ENCODE data around the gene WWOX.

WWOX gene

DNA sequence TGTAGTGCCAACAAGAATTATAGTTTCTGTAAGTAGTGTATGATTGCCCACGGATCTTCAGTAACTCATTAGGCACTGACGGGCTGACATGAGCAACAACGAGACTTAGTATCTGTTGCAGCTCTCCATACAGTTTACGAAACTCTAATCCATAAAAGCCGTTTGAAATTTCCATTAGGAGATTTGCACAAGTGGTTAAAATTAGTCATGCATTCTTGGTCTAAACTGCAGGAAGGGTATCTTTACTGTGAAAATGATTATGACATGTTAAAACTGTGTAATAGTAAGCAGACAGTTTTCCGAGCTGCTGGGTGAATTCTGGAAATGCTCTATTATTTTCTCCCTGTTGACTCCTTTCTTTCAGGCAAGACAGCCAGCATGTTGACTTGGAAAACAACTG, 605.0 kb downstream of the WWOX start:
- TF ChIP-seq, protein P1, sequence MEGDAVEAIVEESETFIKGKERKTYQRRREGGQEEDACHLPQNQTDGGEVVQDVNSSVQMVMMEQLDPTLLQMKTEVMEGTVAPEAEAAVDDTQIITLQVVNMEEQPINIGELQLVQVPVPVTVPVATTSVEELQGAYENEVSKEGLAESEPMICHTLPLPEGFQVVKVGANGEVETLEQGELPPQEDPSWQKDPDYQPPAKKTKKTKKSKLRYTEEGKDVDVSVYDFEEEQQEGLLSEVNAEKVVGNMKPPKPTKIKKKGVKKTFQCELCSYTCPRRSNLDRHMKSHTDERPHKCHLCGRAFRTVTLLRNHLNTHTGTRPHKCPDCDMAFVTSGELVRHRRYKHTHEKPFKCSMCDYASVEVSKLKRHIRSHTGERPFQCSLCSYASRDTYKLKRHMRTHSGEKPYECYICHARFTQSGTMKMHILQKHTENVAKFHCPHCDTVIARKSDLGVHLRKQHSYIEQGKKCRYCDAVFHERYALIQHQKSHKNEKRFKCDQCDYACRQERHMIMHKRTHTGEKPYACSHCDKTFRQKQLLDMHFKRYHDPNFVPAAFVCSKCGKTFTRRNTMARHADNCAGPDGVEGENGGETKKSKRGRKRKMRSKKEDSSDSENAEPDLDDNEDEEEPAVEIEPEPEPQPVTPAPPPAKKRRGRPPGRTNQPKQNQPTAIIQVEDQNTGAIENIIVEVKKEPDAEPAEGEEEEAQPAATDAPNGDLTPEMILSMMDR (IDR thresholded peaks at IDR 0.05; ENCODE audit: insufficient read depth, low read depth, low read length, missing control alignments), result no peak
- no peak overlapping the region for H3K4me3 ChIP-seq (ENCODE audit: low read depth, low read length)
- DNase-seq (ENCODE audit: low read depth), result no peak

GRCh38 chr16:78705694-78706093, 606.2 kb downstream of the WWOX start:
- peak; percentile 37 for DNase-seq (ENCODE audit: low read depth)
- no peak overlapping the region for H3K4me3 ChIP-seq (ENCODE audit: low read depth, low read length)
- TF ChIP-seq, protein P1 (IDR thresholded peaks at IDR 0.05; ENCODE audit: insufficient read depth, low read depth, low read length, missing control alignments), result peak; percentile 45

DNA sequence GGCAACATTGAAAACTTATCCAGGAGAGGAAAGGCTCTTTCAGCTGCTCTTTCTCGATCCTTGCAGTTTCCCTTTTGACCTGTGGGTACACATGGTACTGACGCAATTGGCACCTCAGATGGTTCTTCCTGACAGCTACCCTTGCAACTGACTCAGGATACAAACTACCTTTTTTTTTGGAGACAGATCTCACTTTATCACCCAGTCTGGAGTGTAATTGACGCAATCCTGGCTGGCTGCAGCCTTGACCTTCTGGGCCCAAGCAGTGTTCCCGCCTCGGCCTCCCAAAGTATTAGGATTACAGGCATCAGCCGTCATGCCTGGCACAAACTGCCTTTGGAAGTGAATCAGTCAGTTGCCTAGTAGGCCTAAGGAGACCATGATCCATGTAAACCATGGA, 607.2 kb downstream of the WWOX start:
- DNase-seq (ENCODE audit: low read depth), result no peak
- TF ChIP-seq, protein P1 (IDR thresholded peaks at IDR 0.05; ENCODE audit: insufficient read depth, low read depth, low read length, missing control alignments), result no peak

GRCh38 chr16:78709137-78709884, 609.9 kb downstream of the WWOX start:
- TF ChIP-seq, protein P1 (IDR thresholded peaks at IDR 0.05; ENCODE audit: insufficient read depth, low read depth, low read length, missing control alignments), result no peak
- no peak overlapping the region for H3K4me3 ChIP-seq (ENCODE audit: low read depth, low read length)
- no peak for DNase-seq (ENCODE audit: low read depth)

More for the DNA sequence above, 607.2 kb downstream of the WWOX start:
- no peak overlapping the region for H3K4me3 ChIP-seq (ENCODE audit: low read depth, low read length)

GRCh38 chr16:78715106-78715505, 615.7 kb downstream of the WWOX start:
- no peak for DNase-seq (ENCODE audit: low read depth)
- H3K4me3 ChIP-seq (ENCODE audit: low read depth, low read length), result no peak overlapping the region
- TF ChIP-seq, protein P1 (IDR thresholded peaks at IDR 0.05; ENCODE audit: insufficient read depth, low read depth, low read length, missing control alignments), result no peak

DNA sequence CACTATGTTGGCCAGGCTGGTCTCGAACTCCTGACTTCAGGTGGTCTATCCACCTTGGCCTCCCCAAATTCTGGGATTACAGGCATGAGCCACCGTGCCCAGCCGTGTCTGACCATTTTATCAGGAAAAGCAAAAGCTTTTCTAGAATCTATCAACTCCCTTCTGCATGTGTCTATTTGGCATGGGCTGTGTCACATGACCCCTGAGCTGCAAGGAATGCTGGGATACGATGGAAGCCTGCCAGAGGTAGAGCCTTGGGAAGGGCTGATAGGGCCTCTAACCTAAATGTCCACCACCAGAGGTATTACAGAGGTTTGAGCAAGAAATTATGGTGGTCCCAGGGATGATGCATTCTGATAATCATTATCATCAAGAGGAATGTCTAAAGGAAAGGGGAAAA, 616.2 kb downstream of the WWOX start:
- DNase-seq (ENCODE audit: low read depth), result no peak
- TF ChIP-seq, protein P1 (IDR thresholded peaks at IDR 0.05; ENCODE audit: insufficient read depth, low read depth, low read length, missing control alignments), result no peak

GRCh38 chr16:78718141-78718540, 618.7 kb downstream of the WWOX start:
- TF ChIP-seq, protein P1 (IDR thresholded peaks at IDR 0.05; ENCODE audit: insufficient read depth, low read depth, low read length, missing control alignments), result no peak
- no peak for DNase-seq (ENCODE audit: low read depth)
- no peak overlapping the region for H3K4me3 ChIP-seq (ENCODE audit: low read depth, low read length)

More for the DNA sequence above, 616.2 kb downstream of the WWOX start:
- no peak overlapping the region for H3K4me3 ChIP-seq (ENCODE audit: low read depth, low read length)
